ENCODE data around the gene KCNK4.
A peak's percentile ranks its signal among the peaks of the same experiment; 100 is the strongest.
"Not testable (repeated sequence)": the region's sequence is repeated elsewhere in the genome, so short reads cannot be mapped to it uniquely, and the experiment has no call there.

Gene KCNK4

DNA sequence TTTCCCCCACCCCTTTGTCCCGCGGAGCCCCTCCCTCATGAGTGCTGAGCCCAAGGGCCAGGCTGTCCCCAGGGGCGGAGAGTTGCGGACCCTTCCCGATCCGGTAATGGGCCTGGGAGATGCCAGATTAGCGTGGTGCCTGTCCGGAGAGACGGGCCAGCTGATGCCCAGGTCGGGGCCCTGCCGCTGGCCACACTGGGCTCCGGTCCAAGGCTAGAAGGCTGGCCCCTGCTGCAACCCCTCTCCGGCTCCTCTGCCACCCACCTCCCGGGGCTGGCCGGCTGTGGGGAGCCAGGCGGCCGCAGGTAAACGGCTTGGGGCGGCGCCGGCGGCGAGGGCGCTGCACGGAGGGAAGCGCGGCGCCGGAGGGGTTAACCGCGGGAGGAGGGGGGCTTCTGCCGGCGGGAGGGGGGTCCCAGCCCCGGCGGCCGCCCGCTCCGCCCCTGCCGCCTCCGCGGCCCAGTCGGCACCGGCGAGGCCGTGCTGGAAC is at the start of gene KCNK4:
KCNK4 (plus strand) TSS at position 41 of the 490 bp plus-strand sequence. CDS start 1,717 bp downstream, outside the sequence.
- DNase-seq: no peak

DNA sequence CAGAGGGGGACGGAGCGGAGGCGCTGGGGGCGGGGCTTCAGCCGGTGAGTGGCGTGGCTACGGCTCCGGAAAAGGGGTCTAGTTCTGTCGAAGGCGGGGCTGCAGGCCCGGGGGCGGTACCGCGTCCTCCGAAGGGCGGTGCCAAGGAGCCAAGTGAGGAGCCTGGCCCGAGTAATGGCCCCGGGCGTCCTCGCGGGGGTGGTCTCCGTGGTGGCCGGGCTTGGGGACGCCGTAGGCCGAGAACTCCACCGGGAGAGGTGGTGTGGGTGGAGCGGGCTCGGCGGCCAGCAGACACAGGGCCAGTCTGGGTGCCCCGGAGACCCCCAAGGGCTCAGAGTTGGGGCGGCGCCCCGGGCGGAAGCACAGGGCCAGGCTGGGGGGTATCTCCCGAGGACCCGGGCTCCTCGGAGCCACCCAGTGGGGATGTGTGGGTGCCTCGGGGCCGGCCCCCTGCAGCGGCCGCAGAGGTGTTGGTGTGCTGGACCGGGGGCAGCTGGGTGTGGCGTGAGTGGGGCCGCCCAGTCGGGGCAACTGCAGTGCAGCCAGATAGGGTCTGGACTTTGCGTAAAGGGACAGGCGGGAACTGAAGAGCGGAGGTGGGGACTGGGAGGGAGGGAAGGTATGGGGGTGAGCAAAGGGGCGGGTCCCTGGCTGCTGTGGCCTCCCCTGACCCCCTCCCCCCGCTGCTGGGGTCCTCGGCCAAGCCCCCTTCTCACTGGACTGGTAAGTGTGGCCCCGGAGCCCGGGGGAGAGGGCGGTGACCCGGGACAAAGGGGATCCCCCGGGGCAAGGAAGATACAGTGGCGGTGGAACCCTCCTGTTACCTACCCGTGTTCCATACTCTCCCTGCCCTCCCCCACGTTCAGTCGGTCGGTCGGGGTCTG is 49.4 kb upstream of the KCNK4 start:
- DNase-seq: peak; percentile 34 to 47

DNA sequence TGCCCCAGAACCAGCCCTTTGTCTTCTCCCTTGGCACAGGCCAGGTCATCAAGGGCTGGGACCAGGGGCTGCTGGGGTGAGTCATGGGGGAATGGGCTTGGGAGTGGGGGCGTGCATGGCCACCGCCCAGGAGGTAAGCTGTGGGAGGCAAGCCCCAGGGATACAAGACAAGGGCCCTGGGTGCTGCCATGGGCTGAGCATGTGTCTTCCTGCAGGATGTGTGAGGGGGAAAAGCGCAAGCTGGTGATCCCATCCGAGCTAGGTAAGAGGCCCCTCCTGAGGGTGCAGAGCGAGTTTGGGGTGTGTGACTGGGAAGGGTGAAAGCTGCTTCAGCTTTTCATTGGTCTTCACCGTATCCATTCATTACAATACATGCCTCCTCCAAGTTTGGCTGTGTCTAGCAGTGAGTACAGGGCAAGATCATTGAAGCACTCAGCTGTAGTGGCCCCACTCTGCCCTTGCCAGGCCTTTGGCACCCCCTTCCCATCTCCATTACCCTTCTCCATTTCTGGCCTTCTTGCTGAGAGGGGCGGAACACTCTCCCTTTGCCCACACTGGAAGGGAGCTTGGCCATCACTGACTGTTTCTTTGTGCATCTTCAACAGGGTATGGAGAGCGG is 47.8 kb upstream of the KCNK4 start:
- DNase-seq: no peak

DNA sequence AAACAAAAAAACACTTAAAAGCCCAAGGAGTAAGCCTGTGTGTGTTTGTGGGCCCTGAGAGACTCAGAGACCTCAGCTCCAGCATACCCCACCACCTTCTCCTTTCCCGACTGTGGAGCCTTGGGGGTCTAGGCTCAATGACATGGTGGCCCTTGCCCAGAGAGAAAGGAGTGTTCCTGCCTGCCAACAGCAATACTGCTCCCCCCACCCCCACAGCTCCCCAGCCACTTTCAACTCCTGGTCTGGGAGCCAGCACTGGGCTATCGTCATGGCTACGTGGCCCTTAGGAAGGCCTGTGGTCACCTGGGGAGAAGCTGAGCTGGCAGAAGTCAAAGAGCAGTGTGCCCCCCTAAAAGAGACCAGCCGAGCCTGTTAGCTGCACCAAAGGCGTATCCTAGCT is 47.0 kb upstream of the KCNK4 start:
- DNase-seq: no peak

DNA sequence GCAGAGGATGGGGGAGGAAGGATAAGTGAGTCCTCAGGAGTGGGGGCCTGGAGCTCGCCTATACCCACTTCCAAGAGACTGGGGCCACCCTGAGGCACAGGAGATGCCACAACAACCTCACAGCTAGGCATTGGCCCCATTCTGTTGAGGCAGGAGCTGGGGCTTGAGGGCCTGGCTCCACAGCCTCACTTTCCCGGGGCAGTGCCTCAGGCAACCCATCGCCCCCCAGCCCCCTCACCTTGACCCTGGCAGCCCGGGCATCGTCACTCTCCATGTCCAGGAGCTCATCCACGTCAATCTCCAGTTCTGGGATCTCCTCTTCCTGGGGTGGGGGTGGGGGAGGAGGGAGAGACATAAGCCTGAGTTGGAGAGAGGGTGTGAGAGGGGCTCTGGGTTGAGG is 46.1 kb upstream of the KCNK4 start:
- no peak for DNase-seq

DNA sequence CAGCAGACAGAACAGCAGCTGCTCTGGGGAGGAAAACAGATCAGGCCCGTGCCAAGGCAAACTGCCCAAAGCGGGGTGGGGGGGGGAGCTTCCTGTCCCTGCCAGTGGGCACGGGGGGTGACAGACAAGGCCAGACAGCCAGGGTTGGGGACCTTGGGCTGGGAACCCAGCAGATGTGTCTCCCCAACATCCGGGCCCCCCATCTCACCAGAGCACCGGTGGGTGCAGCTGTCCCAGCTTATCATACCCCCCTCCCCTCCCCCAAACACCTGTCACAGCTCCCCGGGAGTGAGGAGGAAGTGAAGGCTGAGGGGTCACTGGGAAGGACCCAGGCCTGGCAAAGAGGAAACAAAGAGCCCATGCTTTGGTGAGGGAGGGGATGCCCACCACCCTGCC is 45.7 kb upstream of the KCNK4 start:
- DNase-seq: peak in 1 of 2 experiments; percentile 31

DNA sequence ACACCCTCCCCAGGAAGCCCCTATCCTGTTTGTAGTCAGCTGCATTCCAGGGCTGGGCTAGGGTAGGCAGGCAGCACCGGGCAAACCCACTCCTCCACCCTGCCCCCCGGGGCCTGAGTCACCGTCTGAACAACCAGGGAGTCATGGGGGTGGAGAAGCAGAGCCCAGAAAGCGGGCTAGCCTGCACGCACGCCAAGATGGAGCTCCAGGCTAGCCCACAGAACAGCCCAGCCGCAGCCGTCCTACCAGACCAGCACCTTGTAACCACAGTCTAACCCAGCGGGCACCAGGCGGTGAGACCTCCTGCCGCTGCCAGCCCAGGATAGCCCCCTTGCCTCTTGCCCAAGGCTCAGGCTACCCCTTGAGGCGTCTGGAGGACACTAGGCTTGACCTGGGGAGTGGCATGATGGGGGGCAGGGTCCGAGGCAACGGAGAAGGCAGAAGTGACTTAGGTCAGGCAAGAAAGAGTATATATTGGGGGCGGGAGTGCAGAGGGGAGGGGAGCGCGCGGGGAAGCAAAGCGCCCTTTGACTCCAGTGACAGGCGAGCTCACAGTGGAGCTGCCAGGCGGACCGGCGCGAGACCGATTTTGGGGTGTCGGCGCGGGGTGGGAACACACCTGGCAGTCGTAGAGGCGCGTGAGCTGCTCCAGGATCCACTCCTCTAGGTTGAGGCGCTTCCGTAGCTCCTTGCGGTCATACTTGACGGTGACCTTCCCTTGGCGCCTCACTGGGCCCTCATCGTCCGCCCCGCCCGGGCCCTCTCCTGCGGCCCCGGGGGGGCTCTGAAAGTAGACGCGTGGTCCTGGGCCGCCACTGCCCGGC is 45.1 kb upstream of the KCNK4 start:
- peak; percentile 83 to 86 for DNase-seq

DNA sequence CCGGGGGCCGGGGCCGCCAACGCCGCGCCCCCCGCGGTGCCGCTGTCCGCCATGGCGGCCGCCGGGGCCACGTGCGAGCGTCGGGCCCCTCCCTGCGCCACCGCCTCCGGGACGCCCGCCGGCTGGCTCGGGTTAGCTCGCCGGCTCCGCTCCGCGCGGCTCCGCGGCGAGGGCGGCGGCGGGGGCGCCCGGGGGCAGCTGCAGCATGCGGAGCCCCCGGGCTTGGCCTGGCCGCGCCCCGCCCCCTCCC is 44.6 kb upstream of the KCNK4 start:
- DNase-seq: not testable (repeated sequence)

DNA sequence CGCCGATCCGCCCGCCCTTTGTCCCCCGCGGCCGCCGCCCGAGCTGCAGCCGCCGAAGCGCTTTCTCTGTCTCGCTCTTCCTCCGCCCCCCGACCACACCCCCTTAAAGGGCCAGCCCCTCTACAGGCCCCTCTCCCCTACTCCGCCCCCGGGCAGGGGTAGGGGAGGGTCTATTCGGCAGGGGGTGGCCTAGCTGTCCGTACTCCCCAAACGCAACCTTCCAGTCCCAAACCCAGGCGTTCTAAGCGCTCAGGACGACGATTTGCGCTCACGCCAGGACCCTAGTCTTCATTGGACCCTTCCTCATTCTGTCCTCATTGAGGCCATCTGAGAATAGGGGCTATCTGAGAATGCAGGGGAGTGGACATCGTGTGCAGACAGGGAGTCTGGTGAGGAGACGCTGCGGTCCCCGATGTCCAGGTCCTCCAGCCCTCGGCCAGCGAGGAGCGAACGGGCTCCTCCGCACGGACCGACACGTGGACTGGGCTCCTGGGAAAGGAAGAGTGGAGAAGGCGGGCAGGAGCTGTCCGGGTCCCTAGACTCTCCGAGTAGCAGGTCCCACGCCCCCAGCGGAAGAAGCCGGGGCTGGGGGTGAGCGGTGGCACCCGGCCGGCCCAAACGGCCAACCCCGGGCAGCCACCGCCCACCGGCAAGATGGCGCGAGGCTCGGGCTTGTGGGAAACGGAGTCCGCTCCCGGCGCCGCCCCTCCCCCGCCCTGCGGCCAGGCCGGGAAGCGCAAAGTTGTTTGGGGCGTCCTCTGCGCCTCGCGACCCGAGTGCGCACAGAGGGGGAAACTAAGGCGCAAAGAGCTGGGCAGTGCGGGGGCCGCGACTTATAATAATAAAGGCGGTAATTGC is 44.0 kb upstream of the KCNK4 start, which contains the start of gene PPP1R14B:
PPP1R14B (minus strand) TSS at position 73 of the 858 bp plus-strand sequence. CDS start 270 bp downstream, outside the sequence.
- DNase-seq: peak; percentile 86 to 89

DNA sequence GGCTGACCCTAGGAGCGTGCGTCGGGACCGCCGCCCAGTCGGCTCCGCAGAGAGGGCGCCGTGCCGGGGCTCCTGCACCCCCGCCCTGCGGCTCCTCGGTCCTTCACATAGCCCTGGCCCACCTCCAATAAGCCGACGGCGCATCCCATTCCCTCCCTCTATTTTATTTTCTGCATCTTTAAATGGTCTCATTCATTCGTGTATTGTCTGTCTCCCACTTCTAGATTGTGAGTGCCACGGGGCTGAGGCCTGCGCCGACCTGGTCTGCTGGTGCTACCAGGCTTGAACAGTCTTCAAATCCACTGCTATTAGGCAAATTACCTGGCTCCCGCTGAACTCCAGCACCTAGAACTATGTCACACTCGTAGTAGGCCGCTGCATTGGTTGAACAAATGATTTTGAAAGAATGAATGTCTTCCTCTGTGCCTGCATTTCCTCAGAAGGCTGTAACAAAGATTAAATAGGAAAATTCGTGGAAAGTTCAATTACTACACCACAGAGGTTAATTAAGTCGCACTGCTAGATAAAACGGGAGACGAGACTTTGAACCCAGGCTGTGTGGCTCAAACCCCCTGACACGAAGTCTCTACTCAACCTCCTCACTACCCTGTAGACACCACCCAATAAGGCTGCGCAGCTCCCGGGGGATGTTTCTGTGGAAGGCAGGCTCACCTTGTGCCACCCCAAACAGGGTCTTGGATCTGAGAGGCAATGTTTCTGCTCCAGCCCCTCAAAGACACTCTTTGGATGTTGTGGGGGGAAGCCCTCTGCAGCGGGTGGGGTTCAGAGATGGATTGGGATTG is 43.2 kb upstream of the KCNK4 start:
- DNase-seq: no peak

DNA sequence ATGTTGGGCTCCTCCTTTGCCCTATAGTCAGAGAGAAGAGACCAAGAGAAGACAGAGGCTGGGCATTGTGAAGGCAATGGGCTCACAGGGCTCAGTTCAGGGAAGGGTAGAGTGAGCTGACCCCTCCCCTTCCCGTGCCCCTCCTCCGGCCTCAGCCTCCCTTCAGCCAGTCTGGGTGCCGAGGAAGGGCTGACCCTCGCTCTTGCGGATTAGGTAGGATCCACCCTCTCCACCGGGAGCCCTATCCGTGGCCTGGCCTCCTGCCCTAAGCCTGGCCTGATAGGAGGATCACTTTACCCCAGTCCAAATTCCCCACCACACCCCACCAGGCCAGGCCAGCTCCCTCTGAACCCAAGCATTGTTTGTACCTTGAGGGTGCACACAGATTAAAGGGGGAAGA is 42.5 kb upstream of the KCNK4 start:
- no peak for DNase-seq

DNA sequence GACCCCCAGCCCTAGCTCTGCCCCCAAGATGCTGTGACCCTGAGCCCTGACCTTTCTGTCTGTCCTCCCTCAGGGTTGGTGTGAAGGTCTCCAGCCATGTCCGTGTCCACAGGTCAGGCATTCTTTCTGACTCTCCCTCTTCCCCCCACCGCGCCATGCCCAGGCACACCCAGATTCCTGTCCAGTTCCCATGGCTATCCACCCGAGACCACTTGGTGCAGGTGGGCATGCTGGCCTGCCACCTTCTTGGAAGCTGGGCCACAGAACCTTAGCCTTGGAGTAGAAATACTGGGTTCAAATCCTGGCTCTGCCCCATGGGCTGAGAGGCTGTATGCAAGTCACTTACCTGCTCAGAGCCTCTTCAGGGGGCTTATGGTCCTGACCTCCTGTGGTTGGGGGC is 42.1 kb upstream of the KCNK4 start:
- DNase-seq: no peak

DNA sequence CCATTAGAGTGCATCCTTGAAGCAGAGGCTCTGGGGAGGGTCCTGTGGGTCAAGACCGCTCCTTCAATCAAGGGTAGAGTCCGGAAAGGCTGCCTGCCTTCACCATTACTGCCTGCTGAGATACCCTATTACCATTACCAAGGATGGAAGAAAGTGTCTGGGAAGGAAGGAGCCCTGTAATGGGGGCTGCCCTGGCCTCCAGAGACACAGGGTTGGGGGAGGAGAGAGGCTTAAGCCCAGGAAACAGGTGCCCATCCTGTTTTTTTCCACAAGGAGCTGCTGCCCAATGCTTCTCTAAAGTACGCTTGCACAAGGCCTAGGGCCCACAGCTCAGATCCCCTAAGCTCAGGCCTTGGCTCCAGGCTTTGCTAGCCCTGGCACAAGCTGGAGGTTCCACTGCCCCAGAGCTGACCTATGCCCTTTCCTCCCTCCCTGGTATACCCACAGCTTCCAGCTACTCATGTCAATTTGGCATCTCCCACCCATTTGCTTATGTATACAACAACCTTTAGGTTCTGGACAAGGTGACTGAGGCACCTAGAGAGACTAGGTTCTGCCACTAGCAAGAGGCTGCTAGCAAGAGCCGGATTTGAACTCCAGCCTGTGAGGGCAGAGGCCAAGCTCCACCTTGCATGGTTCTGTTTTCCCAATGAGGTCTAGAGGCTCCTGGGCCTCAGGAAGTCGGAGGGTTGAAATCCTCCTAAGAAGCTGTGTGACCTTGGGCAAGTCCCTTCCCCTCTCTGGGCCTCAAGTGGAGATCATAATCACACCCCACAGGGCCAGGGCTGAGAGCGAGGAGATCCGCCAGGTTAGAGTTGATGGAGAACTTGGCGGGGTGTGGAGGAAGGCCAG is 41.3 kb upstream of the KCNK4 start:
- peak in 1 of 2 experiments; percentile 15 for DNase-seq

DNA sequence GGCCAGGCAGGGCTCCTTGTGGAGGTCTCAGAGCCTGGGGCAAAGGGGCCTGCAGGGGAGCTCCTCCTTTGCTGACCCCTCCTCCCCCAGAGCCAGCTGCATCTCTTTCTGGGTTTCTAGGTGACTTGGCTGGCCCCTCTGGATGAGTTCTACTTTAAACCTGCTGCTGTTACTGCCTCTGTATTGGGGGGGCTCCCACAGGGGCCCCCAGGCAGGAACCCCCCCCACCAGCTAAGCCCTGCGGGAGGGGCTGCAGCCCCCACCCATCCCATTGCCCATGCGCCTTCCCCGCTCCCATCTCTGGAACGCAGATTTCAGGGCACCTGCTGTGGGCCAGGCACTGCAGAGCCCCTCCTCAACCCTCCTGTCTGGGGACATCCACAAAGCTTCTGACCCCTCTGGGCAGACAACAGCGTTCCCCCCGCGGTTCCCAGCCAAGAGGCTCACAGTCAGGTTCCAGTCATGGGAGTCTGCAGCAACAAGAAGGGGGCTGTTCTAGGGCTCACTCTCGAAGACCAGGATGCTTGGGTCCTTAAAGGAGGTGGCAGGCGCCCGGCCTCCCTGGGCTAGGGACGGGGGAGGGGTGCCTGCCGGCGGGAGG is 40.6 kb upstream of the KCNK4 start:
- DNase-seq: peak in 1 of 2 experiments; percentile 25

DNA sequence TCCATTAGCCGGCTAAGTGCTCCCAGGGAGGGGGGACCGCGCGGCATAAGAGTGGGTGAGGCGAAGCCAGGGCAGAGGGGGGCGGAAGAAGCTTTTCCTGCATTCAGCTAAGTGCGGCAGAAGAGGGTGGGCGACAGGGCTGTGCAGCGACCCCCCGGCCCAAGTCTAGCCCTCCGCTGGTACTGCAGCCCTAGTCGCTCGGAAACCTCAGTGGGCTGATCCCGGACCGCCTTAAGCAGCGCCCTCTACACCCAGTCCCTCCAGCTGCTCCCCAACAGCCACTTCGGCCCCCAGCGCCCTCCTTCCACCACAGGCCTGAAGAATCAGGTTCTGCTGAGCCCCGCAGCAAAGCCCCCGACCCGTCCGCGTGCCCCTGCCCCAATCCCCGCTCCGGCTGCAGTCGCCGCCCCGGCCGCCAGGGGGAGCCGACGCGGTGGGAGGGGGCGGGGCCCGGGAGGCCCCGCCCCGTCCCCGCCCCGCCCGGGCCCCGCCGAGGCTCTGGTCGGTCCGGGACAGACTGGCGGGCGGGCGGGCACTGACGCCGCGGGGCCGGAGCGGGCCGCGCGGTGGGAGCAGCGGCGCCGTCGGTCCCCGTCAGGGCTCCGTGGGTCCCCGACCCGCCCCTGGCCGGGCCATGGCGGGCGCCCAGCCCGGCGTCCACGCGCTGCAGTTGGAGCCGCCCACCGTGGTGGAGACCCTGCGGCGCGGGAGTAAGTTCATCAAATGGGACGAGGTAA is 39.9 kb upstream of the KCNK4 start, which contains the start of gene PLCB3:
PLCB3 (plus strand) TSS at position 515 of the 737 bp plus-strand sequence; CDS start at position 635, 120 bp downstream.
- peak; percentile 57 to 60 for DNase-seq

DNA sequence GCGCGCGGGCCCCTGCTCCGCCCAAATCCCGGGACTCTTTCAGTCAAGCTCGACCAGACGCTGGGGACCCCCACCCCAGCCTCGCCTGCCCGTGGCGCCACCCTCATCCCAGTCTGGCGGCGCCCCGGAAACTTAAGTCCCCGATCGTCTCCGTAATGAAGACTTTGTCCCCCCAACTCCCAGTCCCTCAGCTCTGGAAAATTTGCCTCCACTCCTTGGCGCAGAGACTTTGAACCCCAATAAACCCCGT is 39.4 kb upstream of the KCNK4 start:
- peak in 1 of 2 experiments; percentile 11 for DNase-seq

DNA sequence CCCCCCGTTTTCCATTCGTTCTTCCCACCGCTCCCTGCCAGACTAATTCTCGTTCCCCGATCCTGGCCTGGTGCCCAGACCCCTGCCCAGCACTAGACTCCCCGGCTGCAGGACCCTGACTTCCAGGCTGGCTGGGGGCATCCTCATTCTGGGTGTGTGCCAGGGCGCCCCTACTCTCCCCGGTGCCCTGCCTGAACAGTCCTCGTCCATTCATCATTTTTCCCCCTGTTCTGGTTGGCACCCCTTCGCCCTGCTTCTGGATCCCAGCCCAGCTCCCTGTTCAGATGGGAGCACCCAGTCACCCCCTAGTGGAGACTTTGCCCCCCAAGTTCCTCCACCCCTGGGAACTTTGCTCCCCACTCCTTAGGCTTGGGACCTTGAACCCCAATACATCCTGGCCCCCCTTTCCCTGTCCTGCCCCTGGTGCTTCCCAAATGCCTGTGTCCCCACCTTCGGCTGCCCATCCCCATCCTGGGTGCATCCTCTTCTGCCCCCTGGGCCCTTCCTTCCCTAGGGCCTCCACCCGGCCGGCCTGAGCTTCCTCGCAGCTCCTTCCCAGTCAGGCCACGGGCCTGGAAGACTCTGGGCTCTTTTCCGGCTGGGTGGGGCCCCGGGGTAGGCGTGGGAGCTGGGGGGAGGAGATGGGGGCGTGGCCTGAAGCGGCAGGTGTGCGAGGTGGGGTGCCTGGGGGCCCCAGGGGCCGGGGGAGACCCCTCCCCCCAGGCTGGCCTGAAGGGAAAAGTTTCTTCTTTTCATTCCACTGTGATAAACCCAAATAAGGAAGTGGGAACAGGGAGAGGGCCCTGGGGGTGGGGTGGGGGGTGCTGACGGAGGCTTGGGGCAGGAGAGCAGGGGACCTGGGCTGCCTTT is 38.9 kb upstream of the KCNK4 start:
- DNase-seq: peak; percentile 41 to 51

DNA sequence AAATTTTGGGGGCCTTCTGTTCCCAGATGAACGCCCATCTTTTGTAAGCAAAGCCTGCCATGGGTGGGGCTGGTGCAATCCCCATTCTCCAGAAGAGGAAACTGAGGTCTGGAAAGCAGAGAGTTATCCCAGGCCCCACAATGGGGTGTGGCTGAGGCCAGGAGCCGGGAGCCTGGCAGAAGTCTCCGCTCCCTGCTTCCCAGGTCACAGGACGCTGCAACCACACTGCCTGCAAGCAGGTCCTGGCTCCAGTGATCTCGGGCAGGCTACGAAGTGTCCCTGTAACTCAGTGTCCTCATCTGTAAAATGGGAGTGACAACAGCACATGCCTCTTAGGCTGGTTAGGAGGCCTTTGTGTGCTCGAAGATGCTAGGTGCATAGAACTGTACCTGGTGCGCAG is 38.1 kb upstream of the KCNK4 start:
- no peak for DNase-seq
